T-helper 2 cell treated with Interferon-gamma antibody and Interleukin-4, amounts not matched to agents 100 ng/mL and 5 ng/mL, for 36 hours (primary cell): ENCODE results near the gene CTCF. TPM values are rescaled to one million over a fixed set of nuclear protein-coding genes. Genes with fewer than 3 reads are reported as not detected.

Source experiments
- intact Hi-C: fragments of 100-400 bp; cut with micrococcal nuclease; formaldehyde crosslinking; loops from one replicate; pipeline ENCODE4 v1.15.1; 2023
- total RNA-seq: library from RNA; stranded (reverse); gene quantifications from 2 replicates; pipeline ENCODE4 v1.2.3, GENCODE V29; 2022

Gene CTCF
- total RNA-seq, 1 donor from 2014 or later: 82.9 TPM

GRCh38 chr16:67675579-67675935 lies 113.2 kb downstream of the CTCF start:
- intact Hi-C loops: no loop called here

- intact Hi-C loops: no loop called here
Measured at GRCh38 chr16:67675999-67676398, 113.7 kb downstream of the CTCF start.

DNA sequence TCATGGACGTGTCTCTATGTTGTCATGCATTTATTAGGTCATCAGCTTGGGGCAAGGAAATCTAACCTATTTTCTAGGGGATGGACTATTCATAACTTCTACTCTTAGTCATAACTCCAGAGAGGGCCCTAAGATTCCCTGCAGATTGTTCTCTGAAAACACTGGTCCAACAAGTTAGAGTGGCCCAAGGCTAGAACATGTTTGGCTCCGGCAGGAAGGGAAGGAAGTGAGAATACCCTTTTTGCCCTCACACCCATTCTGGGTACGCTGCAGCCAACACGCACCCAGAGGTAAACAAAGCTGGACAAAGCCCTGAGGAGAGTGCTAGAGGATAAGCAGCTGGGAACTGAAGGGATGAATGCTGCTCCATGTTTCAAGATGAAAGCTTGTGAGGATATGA lies 114.2 kb downstream of the CTCF start:
- intact Hi-C loops: no loop called here

DNA sequence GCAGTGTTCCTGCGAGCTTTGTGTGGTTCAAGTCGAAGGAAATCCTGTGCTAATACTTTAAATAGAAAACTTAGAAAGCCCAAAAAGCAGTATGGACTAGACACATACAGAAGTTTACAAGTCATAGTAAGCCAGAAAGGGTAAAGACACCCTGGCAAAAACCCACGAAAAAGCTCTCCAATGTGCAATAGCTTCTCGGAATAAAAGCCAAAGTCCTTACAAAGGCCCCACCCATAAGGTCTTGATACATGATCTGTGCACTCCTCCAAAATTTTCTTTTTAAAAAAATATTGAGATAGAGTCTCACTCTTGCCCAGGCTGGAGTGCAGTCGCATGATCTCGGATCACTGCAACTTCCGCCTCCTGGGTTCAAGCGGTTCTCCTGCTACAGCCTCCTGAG lies 114.6 kb downstream of the CTCF start:
- intact Hi-C loops: no loop called here

GRCh38 chr16:67677712-67678111 lies 115.4 kb downstream of the CTCF start:
- intact Hi-C loops: no loop called here

- intact Hi-C loops: no loop called here
Measured at GRCh38 chr16:67678354-67679023, 116.2 kb downstream of the CTCF start.

GRCh38 chr16:67679935-67680897 lies 117.9 kb downstream of the CTCF start:
- intact Hi-C loops: no loop called here

DNA sequence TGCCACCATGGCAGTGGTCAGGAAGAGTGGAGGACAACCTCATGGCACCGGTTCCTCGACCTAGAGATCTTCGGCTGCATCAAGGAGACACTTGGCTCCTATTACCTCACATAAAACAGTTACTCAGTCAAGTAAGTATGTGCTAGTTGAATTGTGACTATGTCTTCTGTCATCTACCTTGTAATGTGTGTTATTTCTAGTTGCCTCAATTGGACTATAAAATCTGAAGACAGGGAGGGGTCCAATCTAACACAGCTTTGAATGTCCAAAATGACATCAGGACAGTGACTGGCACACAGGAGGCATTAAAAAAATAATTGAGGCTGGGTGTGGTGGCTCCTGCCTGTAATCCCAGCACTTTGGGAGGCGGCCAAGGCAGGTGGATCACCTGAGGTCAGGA lies 121.4 kb downstream of the CTCF start:
- intact Hi-C loops: no loop called here

DNA sequence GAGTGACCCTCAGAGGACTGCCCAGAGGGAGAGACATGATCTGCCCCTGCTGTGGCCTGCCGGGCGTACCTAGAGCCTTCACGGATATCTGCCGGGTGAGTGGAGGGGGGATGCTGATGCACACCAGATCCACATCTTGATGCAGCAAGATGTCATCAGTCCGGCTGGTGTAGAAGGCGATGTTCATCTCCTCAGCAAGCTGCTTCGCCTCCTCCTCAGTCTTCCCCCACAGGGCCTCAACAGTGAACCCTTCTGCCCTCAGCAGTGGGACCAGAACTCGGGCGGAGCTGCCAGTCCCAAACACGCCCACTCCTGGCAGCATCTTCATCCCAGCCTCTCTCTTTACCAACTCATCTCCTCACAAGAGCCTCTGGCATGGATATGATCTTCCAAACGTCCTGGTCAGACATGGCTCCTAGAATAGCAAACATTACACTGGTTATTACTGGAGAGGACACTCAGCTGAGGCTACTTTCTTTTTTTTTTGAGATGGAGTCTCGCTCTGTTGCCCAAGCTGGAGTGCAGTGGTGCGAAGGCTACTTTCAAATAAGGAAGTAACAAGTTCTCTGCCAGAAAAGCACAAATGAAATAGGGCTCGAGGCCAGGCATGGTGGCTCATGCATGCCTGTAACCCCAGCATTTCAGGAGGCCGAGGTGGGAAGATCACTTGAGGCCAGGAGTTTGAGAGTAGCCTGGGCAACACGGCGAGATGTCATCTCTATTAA lies 123.2 kb downstream of the CTCF start:
- intact Hi-C loops: no loop called here

Other genes starting within 250 kb of the CTCF start
- gene KCTD19, start 235.8 kb upstream of the CTCF start, total RNA-seq: 0.02 TPM in 1 of 2 replicates, not detected in the other
- gene LRRC36, start 235.7 kb upstream of the CTCF start, total RNA-seq: not detected in 2 replicates
- not detected in 2 replicates for gene TPPP3, start 169.0 kb upstream of the CTCF start, total RNA-seq
- gene ZDHHC1, start 146.0 kb upstream of the CTCF start, total RNA-seq: 0.36 and 0.48 TPM in 2 replicates
- gene HSD11B2, start 131.4 kb upstream of the CTCF start, total RNA-seq: 0.36 and 0.93 TPM in 2 replicates
- 57.2 and 59.6 TPM in 2 replicates for gene ATP6V0D1, start 81.4 kb upstream of the CTCF start, total RNA-seq
- gene AGRP, start 79.0 kb upstream of the CTCF start, total RNA-seq: not detected in 2 replicates
- gene RIPOR1, start 33.7 kb upstream of the CTCF start, total RNA-seq: 14.4 and 14.5 TPM in 2 replicates
- 178 and 195 TPM in 2 replicates for gene CARMIL2, start 82.6 kb downstream of the CTCF start, total RNA-seq
- 39.1 and 41.1 TPM in 2 replicates for gene ACD, start 97.7 kb downstream of the CTCF start, total RNA-seq
- gene PARD6A, start 98.4 kb downstream of the CTCF start, total RNA-seq: 10.1 TPM in 2 replicates
- gene ENKD1, start 104.2 kb downstream of the CTCF start, total RNA-seq: 5.1 and 6.8 TPM in 2 replicates
- gene C16orf86, start 104.3 kb downstream of the CTCF start, total RNA-seq: 0.95 and 1.9 TPM in 2 replicates
- gene GFOD2, start 156.8 kb downstream of the CTCF start, total RNA-seq: 12.1 and 14.2 TPM in 2 replicates
- gene RANBP10, start 244.0 kb downstream of the CTCF start, total RNA-seq: 22.7 and 23.2 TPM in 2 replicates
- gene TSNAXIP1, start 244.4 kb downstream of the CTCF start, total RNA-seq: 0.36 and 0.73 TPM in 2 replicates